Fibroblast of lung (primary cell): ENCODE results near the gene FAH. TPM values are rescaled to one million over a fixed set of nuclear protein-coding genes. Genes with fewer than 3 reads are reported as not detected.

Experiments used
- DNase-seq, 2 donors: peaks; one replicate each; pipeline versions ENCODE4 v3.0.0 to v3.0.0-alpha.2; 2010; ENCODE audit warnings: low read depth in 2 of 2
- H2AFZ ChIP-seq: 2 replicates; pipeline ENCODE4 v1.5.1; 2012; ENCODE audit warnings: low read length, control low read depth, inconsistent platforms
- H3K27ac ChIP-seq: 2 replicates; pipeline ENCODE4 v1.5.1; 2011; ENCODE audit warnings: low read length, control low read depth; ENCODE audit not compliant: insufficient read depth
- H3K27me3 ChIP-seq: 2 replicates; pipeline ENCODE4 v1.5.1; 2011; ENCODE audit warnings: mild to moderate bottlenecking, low read length; ENCODE audit not compliant: control insufficient read depth, insufficient read depth
- H3K36me3 ChIP-seq: 2 replicates; pipeline ENCODE4 v1.5.1; 2011; ENCODE audit warnings: low read length; ENCODE audit not compliant: control insufficient read depth, insufficient read depth
- H3K4me1 ChIP-seq: 2 replicates; pipeline ENCODE4 v1.5.1; 2011; ENCODE audit warnings: low read length; ENCODE audit not compliant: control insufficient read depth, insufficient read depth; ENCODE audit errors: extremely low read depth
- H3K4me2 ChIP-seq: 2 replicates; pipeline ENCODE4 v1.5.1; 2011; ENCODE audit warnings: low read length, control low read depth; ENCODE audit not compliant: insufficient read depth; ENCODE audit errors: extremely low read depth
- H3K4me3 ChIP-seq, 4 experiments: fragments of 200-600 bp in 1 of 4; sonication (generic) in 1 of 4; replicated peaks in 1 of 4; 2 replicates each; pipeline ENCODE4 v1.5.1; 2011 to 2016; ENCODE audit warnings: low read length in 4 of 4, low read depth in 3 of 4, mild to moderate bottlenecking in 3 of 4, control low read depth in 2 of 4, inconsistent platforms in 1 of 4, mixed read lengths in 1 of 4; ENCODE audit not compliant: insufficient read depth in 1 of 4; ENCODE audit errors: control extremely low read depth in 1 of 4
- H3K79me2 ChIP-seq: 2 replicates; pipeline ENCODE4 v1.5.1; 2012; ENCODE audit warnings: mild to moderate bottlenecking, low read length, inconsistent platforms; ENCODE audit not compliant: control insufficient read depth, insufficient read depth
- H3K9ac ChIP-seq: 2 replicates; pipeline ENCODE4 v1.5.1; 2011; ENCODE audit warnings: mild to moderate bottlenecking, low read length, control low read depth; ENCODE audit not compliant: insufficient read depth
- H3K9me3 ChIP-seq: 2 replicates; pipeline ENCODE4 v1.5.1; 2012; ENCODE audit warnings: low read depth, low read length; ENCODE audit not compliant: control insufficient read depth, insufficient read depth
- H4K20me1 ChIP-seq: 2 replicates; pipeline ENCODE4 v1.5.1; 2011; ENCODE audit warnings: low read length; ENCODE audit not compliant: control insufficient read depth, insufficient read depth; ENCODE audit errors: extremely low read depth
- CTCF ChIP-seq, 2 donors: IDR thresholded peaks in 1 of 2; conservative IDR thresholded peaks in 1 of 2; 1 replicate in 1 of 2; 2 replicates in 1 of 2; pipeline ENCODE4 v1.5.1; 2011 to 2012; ENCODE audit warnings: low read length in 2 of 2, control low read depth in 1 of 2, inconsistent platforms in 1 of 2, low read depth in 1 of 2, mild to moderate bottlenecking in 1 of 2
- EZH2 ChIP-seq: IDR thresholded peaks from 2 replicates; pipeline ENCODE4 v1.5.1; 2012; ENCODE audit warnings: low read length, control low read depth, mild to moderate bottlenecking; ENCODE audit errors: missing control alignments
- polyA plus RNA-seq, 2 donors: library from polyadenylated mRNA; depleted of rRNA in 1 of 2; stranded (reverse) in 1 of 2; unstranded in 1 of 2; fragments of >200 nt; gene quantifications; 2 replicates each; pipeline ENCODE4 v1.2.1, GENCODE V29; 2011 to 2012; ENCODE audit warnings: missing spikeins in 1 of 2
- total RNA-seq: library from RNA; depleted of rRNA; stranded (reverse); fragments of >200 nt; gene quantifications from 2 replicates; pipeline ENCODE4 v1.2.1, GENCODE V29; 2014

FAH gene
- total and polyA plus RNA-seq, 2 donors (not counting 1 experiment from before 2014, with no cell fraction given) = 24.4 to 58.6 TPM

DNA sequence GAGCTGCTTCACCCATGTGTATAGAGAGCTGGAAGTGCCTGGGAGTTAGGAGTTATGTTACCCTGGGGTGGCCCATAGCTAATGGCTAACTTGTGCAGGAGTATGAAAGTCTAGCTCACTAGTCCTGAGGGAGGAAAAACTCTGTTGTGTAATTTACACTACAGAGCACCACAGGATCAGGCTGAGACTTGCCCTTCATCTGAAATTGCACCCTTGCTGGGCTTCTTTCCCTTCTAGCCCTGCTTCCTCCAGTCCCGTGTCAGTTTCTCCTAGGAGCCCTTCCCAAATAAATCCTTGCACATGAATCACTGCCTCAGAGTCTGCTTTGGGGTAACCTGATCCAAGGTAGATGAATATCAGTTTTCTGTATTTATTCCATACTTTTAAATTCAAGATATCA is 59.2 kb downstream of the FAH start:
- Histone ChIP-seq H3K27me3 (peaks cover 9% of the 10 kb centered on the region), H3K9ac (no peak overlapping the region), H3K79me2 (no peaks in the 10 kb centered on the region), H3K9me3 (no peaks in the 10 kb centered on the region), H3K4me1 (no peaks in the 10 kb centered on the region), H3K4me2 (no peak overlapping the region), H2AFZ (no peak overlapping the region), H3K36me3 (no peaks in the 10 kb centered on the region), H3K4me3 (no peak overlapping the region), H3K27ac (no peak overlapping the region), H4K20me1 (no peaks in the 10 kb centered on the region)
- no peak for DNase-seq
- no peak for TF ChIP-seq EZH2
- TF ChIP-seq CTCF (conservative IDR thresholded peaks at IDR 0.05 in 1 of 2, IDR thresholded peaks at IDR 0.05 in 1 of 2; ENCODE audit: low read depth in 1 of 2, low read length in 2 of 2) = no peak

DNA sequence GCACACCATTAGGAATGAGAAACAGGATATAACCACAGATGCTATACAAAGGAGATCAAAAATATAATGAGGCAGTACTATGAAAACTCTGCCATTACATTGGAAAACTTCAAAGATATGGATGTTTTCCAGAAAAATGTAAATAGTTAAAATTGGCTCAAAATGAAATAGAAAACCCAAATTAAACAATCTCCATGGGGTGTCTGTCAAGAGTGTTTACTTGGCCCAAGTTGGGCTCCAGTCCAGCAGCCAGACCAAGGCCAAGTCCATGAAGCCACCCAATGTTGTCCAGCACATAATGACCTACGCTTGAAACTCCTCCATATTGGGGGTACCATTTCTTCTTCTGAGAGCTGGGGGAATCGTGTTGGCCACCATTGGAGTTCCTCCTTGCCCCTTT is 62.1 kb downstream of the FAH start:
- Histone ChIP-seq H3K36me3 (no peaks in the 10 kb centered on the region), H3K27me3 (peaks cover 4% of the 10 kb centered on the region), H4K20me1 (no peaks in the 10 kb centered on the region), H3K4me3 (no peak overlapping the region), H3K79me2 (no peaks in the 10 kb centered on the region), H3K9ac (no peak overlapping the region), H3K9me3 (no peaks in the 10 kb centered on the region), H2AFZ (no peak overlapping the region), H3K4me1 (no peaks in the 10 kb centered on the region), H3K27ac (no peak overlapping the region), H3K4me2 (no peak overlapping the region)
- no peak for TF ChIP-seq EZH2
- TF ChIP-seq CTCF (conservative IDR thresholded peaks at IDR 0.05 in 1 of 2, IDR thresholded peaks at IDR 0.05 in 1 of 2; ENCODE audit: low read depth in 1 of 2, low read length in 2 of 2) = no peak
- no peak for DNase-seq

DNA sequence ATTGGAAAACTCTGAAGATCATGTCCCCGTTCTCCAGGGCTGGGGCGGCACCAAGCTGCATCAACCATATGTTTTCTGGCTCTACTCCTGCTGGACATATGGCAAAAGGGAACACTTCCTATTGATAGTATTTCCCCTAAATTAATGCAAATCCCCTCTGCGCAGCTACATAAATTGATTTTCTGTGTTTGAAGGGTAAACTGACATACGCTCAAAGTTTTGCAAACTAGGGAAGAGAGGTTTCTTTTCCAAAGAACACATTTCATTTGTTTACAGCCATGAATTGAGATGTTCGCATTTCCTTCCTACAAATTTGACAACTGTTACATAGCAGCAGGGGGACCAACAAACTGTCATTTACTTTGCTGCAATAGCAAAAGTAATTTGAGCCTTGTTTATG is 63.3 kb downstream of the FAH start:
- TF ChIP-seq CTCF (conservative IDR thresholded peaks at IDR 0.05 in 1 of 2, IDR thresholded peaks at IDR 0.05 in 1 of 2; ENCODE audit: low read depth in 1 of 2, low read length in 2 of 2) (no peak), EZH2 (no peak)
- Histone ChIP-seq H3K79me2 (no peaks in the 10 kb centered on the region), H3K27ac (no peak overlapping the region), H3K9me3 (no peaks in the 10 kb centered on the region), H3K27me3 (peaks cover 2% of the 10 kb centered on the region), H3K9ac (no peak overlapping the region), H3K4me3 (no peak overlapping the region), H3K4me2 (no peak overlapping the region), H2AFZ (no peak overlapping the region), H4K20me1 (no peaks in the 10 kb centered on the region), H3K4me1 (no peaks in the 10 kb centered on the region), H3K36me3 (no peaks in the 10 kb centered on the region)
- no peak for DNase-seq
